Neural cell (in vitro differentiated cells): Measurements from ENCODE around the gene PARP1. TPM values are rescaled to one million over a fixed set of nuclear protein-coding genes. Genes with fewer than 3 reads are reported as not detected.
"Not testable (repeated sequence)": the region's sequence is repeated elsewhere in the genome, so short reads cannot be mapped to it uniquely, and the experiment has no call there.

Source experiments
- H2AFZ ChIP-seq: fragments of 200-600, 300-800 bp; sonication (generic), shearing (Covaris generic); 2 replicates; pipeline ENCODE4 v1.6.0; 2014; ENCODE audit warnings: low read depth, mild to moderate bottlenecking, antibody characterized with exemption, low read length, moderate library complexity
- H3F3A ChIP-seq: fragments of 200-600 bp; shearing (Covaris generic); 2 replicates; pipeline ENCODE4 v1.6.1; 2016; ENCODE audit warnings: mild to moderate bottlenecking, moderate library complexity, mixed read lengths, antibody characterized with exemption, low read length; ENCODE audit not compliant: insufficient read depth, poor library complexity, severe bottlenecking
- H3K27ac ChIP-seq: fragments of 200-600, 300-800 bp; sonication (generic), shearing (Covaris generic); 2 replicates; pipeline ENCODE4 v1.5.1; 2014; ENCODE audit warnings: mild to moderate bottlenecking, low read length, moderate library complexity
- H3K27me3 ChIP-seq: fragments of 300-800, 200-600 bp; sonication (generic), shearing (Covaris generic); 2 replicates; pipeline ENCODE4 v1.6.0; 2014; ENCODE audit warnings: mild to moderate bottlenecking, low read depth, low read length, moderate library complexity; ENCODE audit not compliant: insufficient read depth
- H3K36me3 ChIP-seq: fragments of 300-800, 200-600 bp; sonication (generic), shearing (Covaris generic); 2 replicates; pipeline ENCODE4 v1.5.1; 2014; ENCODE audit warnings: mild to moderate bottlenecking, antibody characterized with exemption, low read length, moderate library complexity; ENCODE audit not compliant: insufficient read depth
- H3K4me2 ChIP-seq: fragments of 300-800, 200-600 bp; sonication (generic), shearing (Covaris generic); 2 replicates; pipeline ENCODE4 v1.6.0; 2014; ENCODE audit warnings: mild to moderate bottlenecking, low read length
- H3K4me3 ChIP-seq: fragments of 300-800, 200-600 bp; sonication (generic), shearing (Covaris generic); 2 replicates; pipeline ENCODE4 v1.5.1; 2014; ENCODE audit warnings: mild to moderate bottlenecking, low read length, moderate library complexity
- H3K79me2 ChIP-seq: fragments of 200-600 bp; shearing (Covaris generic); replicated peaks from 2 replicates; pipeline ENCODE4 v1.6.0; 2014; ENCODE audit warnings: mild to moderate bottlenecking, low read length, moderate library complexity; ENCODE audit not compliant: insufficient read depth
- H3K9ac ChIP-seq: fragments of 300-800, 200-600 bp; sonication (generic), shearing (Covaris generic); 2 replicates; pipeline ENCODE4 v1.6.1; 2016; ENCODE audit warnings: mild to moderate bottlenecking, low read length, mixed read lengths
- H3K9me2 ChIP-seq: fragments of 200-600 bp; shearing (Covaris generic); 2 replicates; pipeline ENCODE4 v1.6.1; 2016; ENCODE audit warnings: mild to moderate bottlenecking, low read length, mixed read lengths; ENCODE audit not compliant: insufficient read depth
- H3K9me3 ChIP-seq: fragments of 200-600, 300-800 bp; sonication (generic), shearing (Covaris generic); 2 replicates; pipeline ENCODE4 v1.6.1; 2016; ENCODE audit warnings: mild to moderate bottlenecking, mixed run types, low read length, moderate library complexity, mixed read lengths
- H4K20me1 ChIP-seq: fragments of 200-600 bp; shearing (Covaris generic); 2 replicates; pipeline ENCODE4 v1.6.1; 2016; ENCODE audit warnings: mild to moderate bottlenecking, mixed run types; ENCODE audit not compliant: insufficient read depth
- CTCF ChIP-seq: fragments of 450-650 bp; IDR thresholded peaks from 2 replicates; pipeline ENCODE4 v1.5.1; 2014; ENCODE audit warnings: antibody characterized with exemption, mild to moderate bottlenecking, moderate library complexity; ENCODE audit not compliant: poor library complexity, severe bottlenecking
- EP300 ChIP-seq: fragments of 450-650 bp; conservative IDR thresholded peaks from 2 replicates; pipeline ENCODE4 v1.6.1; 2014; ENCODE audit warnings: antibody characterized with exemption, mild to moderate bottlenecking, moderate library complexity; ENCODE audit not compliant: poor library complexity, severe bottlenecking
- EZH2 ChIP-seq: fragments of 200-600, 300-800 bp; shearing (Covaris generic), sonication (generic); IDR thresholded peaks from 2 replicates; pipeline ENCODE4 v1.6.1; 2014; ENCODE audit warnings: antibody characterized with exemption, low read length, borderline replicate concordance, mild to moderate bottlenecking; ENCODE audit not compliant: insufficient read depth, poor library complexity, severe bottlenecking
- MXI1 ChIP-seq: fragments of 450-650 bp; conservative IDR thresholded peaks from 2 replicates; pipeline ENCODE4 v1.6.1; 2014; ENCODE audit warnings: antibody characterized with exemption, mild to moderate bottlenecking; ENCODE audit not compliant: poor library complexity, severe bottlenecking
- POLR2AphosphoS5 ChIP-seq: IDR thresholded peaks from 2 replicates; pipeline ENCODE4 v1.6.1; 2012
- RAD21 ChIP-seq: fragments of 450-650 bp; conservative IDR thresholded peaks from 2 replicates; pipeline ENCODE4 v1.6.1; 2014; ENCODE audit warnings: antibody characterized with exemption, mild to moderate bottlenecking, moderate library complexity
- REST ChIP-seq: IDR thresholded peaks from 2 replicates; pipeline ENCODE4 v1.6.1; 2012; ENCODE audit warnings: borderline replicate concordance
- SMC3 ChIP-seq: fragments of 450-650 bp; conservative IDR thresholded peaks from 2 replicates; pipeline ENCODE4 v1.6.1; 2014; ENCODE audit warnings: antibody characterized with exemption, mild to moderate bottlenecking, moderate library complexity; ENCODE audit not compliant: poor library complexity
- TAF1 ChIP-seq: IDR thresholded peaks from 2 replicates; pipeline ENCODE4 v1.6.1; 2012; ENCODE audit warnings: low read depth
- polyA plus RNA-seq: library from polyadenylated mRNA; depleted of rRNA; stranded (reverse); fragments of >200 nt; gene quantifications from 2 replicates; pipeline ENCODE4 v1.2.3, GENCODE V29; 2014

The PARP1 gene
- polyA plus RNA-seq, 1 donor from 2014 or later = 112 TPM

- no peak overlapping the region for H3K4me3 ChIP-seq
- no peaks in the 10 kb centered on the region for H3K79me2 ChIP-seq
- H3K36me3 ChIP-seq = no peaks in the 10 kb centered on the region
- H2AFZ ChIP-seq = no peak overlapping the region
- H4K20me1 ChIP-seq = no peaks in the 10 kb centered on the region
- H3K9ac ChIP-seq = no peak overlapping the region
- H3K27me3 ChIP-seq = no peaks in the 10 kb centered on the region
- no peaks in the 10 kb centered on the region for H3K9me3 ChIP-seq
- H3K4me2 ChIP-seq = no peak overlapping the region
- no peaks in the 10 kb centered on the region for H3F3A ChIP-seq
- H3K9me2 ChIP-seq = no peaks in the 10 kb centered on the region
- H3K27ac ChIP-seq = no peak overlapping the region
- TF ChIP-seq TAF1 (no peak), POLR2AphosphoS5 (no peak), EZH2 (no peak), EP300 (no peak), RAD21 (no peak), SMC3 (no peak), REST (no peak), MXI1 (no peak), CTCF (no peak)
These were observed 25.4 kb upstream of the PARP1 start for GRCh38 chr1:226433341-226433720.

GRCh38 chr1:226432586-226433340 is 24.9 kb upstream of the PARP1 start:
- no peak overlapping the region for H3K4me2 ChIP-seq
- H3K36me3 ChIP-seq = no peaks in the 10 kb centered on the region
- H3K27me3 ChIP-seq = no peaks in the 10 kb centered on the region
- no peaks in the 10 kb centered on the region for H3F3A ChIP-seq
- no peak overlapping the region for H2AFZ ChIP-seq
- no peak overlapping the region for H3K27ac ChIP-seq
- no peak overlapping the region for H3K9ac ChIP-seq
- no peaks in the 10 kb centered on the region for H3K79me2 ChIP-seq
- TF ChIP-seq RAD21 (no peak), CTCF (no peak), POLR2AphosphoS5 (no peak), REST (no peak), SMC3 (no peak), EP300 (no peak), MXI1 (no peak), TAF1 (no peak), EZH2 (no peak)
- H3K9me3 ChIP-seq = no peaks in the 10 kb centered on the region
- no peak overlapping the region for H3K4me3 ChIP-seq
- H3K9me2 ChIP-seq = no peaks in the 10 kb centered on the region
- no peaks in the 10 kb centered on the region for H4K20me1 ChIP-seq

- not testable (repeated sequence) for H3K4me3 ChIP-seq, H3K9me2 ChIP-seq, H3K9ac ChIP-seq, H3K9me3 ChIP-seq, H3K27ac ChIP-seq, H2AFZ ChIP-seq, H3K27me3 ChIP-seq, H3K4me2 ChIP-seq, H4K20me1 ChIP-seq, H3K79me2 ChIP-seq, H3K36me3 ChIP-seq, H3F3A ChIP-seq
These were observed 24.0 kb upstream of the PARP1 start for GRCh38 chr1:226431898-226432297.
